ENCODE results near the gene NDC80. TPM values are rescaled to one million over a fixed set of nuclear protein-coding genes. Genes with fewer than 3 reads are reported as not detected.
"Not testable (repeated sequence)": the region's sequence is repeated elsewhere in the genome, so short reads cannot be mapped to it uniquely, and the experiment has no call there.

The NDC80 gene
- polyA plus RNA-seq, 2 donors: 7.3 to 9.1 TPM

DNA sequence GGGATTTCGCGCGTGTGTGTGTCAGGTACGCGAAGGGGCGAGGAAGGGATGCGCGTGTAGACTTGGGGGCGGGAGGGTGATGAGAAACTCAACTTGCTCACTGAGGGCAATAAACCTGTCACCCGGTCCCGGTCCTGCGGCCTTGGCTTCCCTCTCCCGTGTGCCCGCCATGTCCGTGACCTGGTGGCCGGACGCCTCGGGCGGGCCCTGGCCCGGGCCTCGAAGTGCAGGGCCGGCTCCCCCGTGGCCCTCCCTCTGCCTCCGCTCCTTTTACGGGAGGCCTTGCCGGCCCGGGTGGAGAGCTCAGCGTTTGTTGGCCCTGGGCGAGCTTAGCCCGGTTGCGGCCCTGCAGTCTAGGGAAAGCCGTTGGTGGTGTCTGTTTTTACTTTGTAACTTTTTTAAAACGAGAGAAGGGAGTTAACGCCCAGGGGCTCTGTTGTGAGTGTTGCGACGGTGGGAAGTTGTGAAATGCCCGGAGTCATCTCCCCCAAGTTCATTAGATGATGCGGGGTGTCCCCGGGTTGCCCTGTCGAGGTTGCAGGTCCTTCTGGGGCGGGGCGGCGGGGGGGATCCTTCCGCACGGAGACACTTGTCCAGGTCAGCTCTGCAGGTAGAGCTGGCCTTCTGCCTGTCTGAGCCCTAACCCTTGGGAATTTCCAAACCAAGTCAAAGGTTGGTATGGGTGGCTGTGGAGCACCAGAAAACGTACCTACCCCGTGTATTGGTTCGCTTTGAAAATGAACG lies 85.1 kb downstream of the NDC80 start:
- WGBS, 2 donors: 0% methylated on average over 49 of the region's 49 CpGs
- Histone ChIP-seq H3K27ac (ENCODE audit: low read depth in 2 of 2, low read length in 1 of 2) (peak overlapping the region; percentile 97 to 98), H3K4me3 (ENCODE audit: low read depth in 1 of 2, low read length in 2 of 2) (peak overlapping the region; percentile 73 to 89), H3K4me1 (ENCODE audit: control insufficient read depth in 2 of 2, insufficient read depth in 2 of 2, low read length in 1 of 2) (peaks cover 0 to 2% of the 10 kb centered on the region in 2 donors), H3K36me3 (ENCODE audit: control insufficient read depth in 2 of 2, insufficient read depth in 2 of 2, low read length in 1 of 2) (peaks cover 0 to 2% of the 10 kb centered on the region in 2 donors), H3K9me3 (ENCODE audit: control insufficient read depth in 2 of 2, insufficient read depth in 1 of 2, low read depth in 1 of 2, low read length in 1 of 2) (no peaks in the 10 kb centered on the region), H3K27me3 (ENCODE audit: control insufficient read depth in 1 of 2, insufficient read depth in 2 of 2, low read length in 2 of 2) (no peaks in the 10 kb centered on the region)

DNA sequence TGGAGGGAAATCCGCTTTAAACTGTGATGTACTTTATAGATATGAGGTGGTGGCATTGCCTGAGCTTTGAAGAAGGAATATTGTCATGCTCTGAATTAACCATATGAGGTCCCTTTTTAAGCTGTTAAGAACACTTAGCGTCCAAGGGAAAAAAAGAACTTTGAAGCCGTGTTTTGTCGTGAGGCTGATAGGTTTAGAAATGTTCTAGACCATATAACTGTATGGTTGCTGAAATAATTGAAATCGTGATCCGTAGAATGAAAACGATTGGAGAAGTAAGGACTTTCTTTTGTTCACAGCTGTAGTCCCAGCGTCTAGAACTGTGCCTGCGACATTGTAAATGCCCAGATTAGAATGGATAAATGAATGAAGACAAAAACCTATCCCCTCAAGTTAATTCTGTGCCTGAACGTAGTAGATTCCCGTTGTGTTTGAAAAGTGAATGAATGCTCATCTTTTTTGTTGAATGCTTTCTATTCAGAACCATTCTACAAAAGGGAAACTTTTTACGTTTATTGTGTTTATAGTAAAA lies 85.7 kb downstream of the NDC80 start:
- 1 to 2% methylated on average over 12 of the region's 12 CpGs for WGBS, 2 donors
- Histone ChIP-seq H3K4me1 (ENCODE audit: control insufficient read depth in 2 of 2, insufficient read depth in 2 of 2, low read length in 1 of 2) (peaks cover 0 to 2% of the 10 kb centered on the region in 2 donors), H3K27me3 (ENCODE audit: control insufficient read depth in 1 of 2, insufficient read depth in 2 of 2, low read length in 2 of 2) (no peaks in the 10 kb centered on the region), H3K27ac (ENCODE audit: low read depth in 2 of 2, low read length in 1 of 2) (peak overlapping the region; percentile 97 to 98), H3K4me3 (ENCODE audit: low read depth in 1 of 2, low read length in 2 of 2) (peak overlapping the region; percentile 73 to 89), H3K36me3 (ENCODE audit: control insufficient read depth in 2 of 2, insufficient read depth in 2 of 2, low read length in 1 of 2) (peaks cover 0 to 2% of the 10 kb centered on the region in 2 donors), H3K9me3 (ENCODE audit: control insufficient read depth in 2 of 2, insufficient read depth in 1 of 2, low read depth in 1 of 2, low read length in 1 of 2) (no peaks in the 10 kb centered on the region)

DNA sequence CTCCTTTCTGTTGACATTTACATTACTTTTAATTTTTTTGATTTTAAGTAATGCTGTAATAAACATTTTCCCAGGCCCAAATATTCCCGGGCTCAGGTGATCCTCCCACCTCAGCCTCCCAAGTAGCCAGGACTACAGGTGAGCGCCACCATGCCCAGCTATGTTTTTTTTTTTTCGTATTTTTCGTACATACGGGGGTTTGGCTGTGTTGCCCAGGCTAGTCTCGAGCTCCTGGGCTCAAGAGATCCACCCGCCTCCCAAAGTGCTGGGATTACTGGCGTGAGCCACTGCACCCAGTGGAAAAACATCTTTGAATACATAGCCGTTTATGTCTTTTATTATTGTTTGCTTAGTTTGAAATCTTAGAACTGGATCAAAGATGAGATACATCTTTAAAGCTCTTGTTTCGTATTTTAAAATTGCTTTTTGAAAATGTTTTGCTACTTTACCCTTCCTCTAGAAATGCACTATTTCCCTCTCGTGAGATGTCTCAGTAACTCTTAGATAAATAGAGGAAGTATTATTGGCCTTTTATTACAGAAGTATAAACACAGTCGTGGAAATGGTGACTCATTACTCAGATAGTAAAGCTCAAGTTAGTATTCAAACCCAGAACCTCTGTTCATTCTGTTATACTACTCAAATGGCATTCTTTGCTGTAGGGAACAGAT lies 86.6 kb downstream of the NDC80 start:
- Histone ChIP-seq H3K27me3 (ENCODE audit: control insufficient read depth in 1 of 2, insufficient read depth in 2 of 2, low read length in 2 of 2) (no peaks in the 10 kb centered on the region), H3K36me3 (ENCODE audit: control insufficient read depth in 2 of 2, insufficient read depth in 2 of 2, low read length in 1 of 2) (peaks cover 0 to 2% of the 10 kb centered on the region in 2 donors), H3K4me3 (ENCODE audit: low read depth in 1 of 2, low read length in 2 of 2) (peak overlapping the region; percentile 32 to 89), H3K27ac (ENCODE audit: low read depth in 2 of 2, low read length in 1 of 2) (peak overlapping the region; percentile 59 to 69), H3K9me3 (ENCODE audit: control insufficient read depth in 2 of 2, insufficient read depth in 1 of 2, low read depth in 1 of 2, low read length in 1 of 2) (no peaks in the 10 kb centered on the region), H3K4me1 (ENCODE audit: control insufficient read depth in 2 of 2, insufficient read depth in 2 of 2, low read length in 1 of 2) (peaks cover 0 to 2% of the 10 kb centered on the region in 2 donors)
- 28 to 37% methylated on average over 12 of the region's 12 CpGs for WGBS, 2 donors

GRCh38 chr18:2660849-2661248 lies 89.5 kb downstream of the NDC80 start:
- H3K4me1 ChIP-seq (ENCODE audit: control insufficient read depth in 2 of 2, insufficient read depth in 2 of 2, low read length in 1 of 2); H3K36me3 ChIP-seq (ENCODE audit: control insufficient read depth in 2 of 2, insufficient read depth in 2 of 2, low read length in 1 of 2); H3K9me3 ChIP-seq (ENCODE audit: control insufficient read depth in 2 of 2, insufficient read depth in 1 of 2, low read depth in 1 of 2, low read length in 1 of 2); H3K27me3 ChIP-seq (ENCODE audit: control insufficient read depth in 1 of 2, insufficient read depth in 2 of 2, low read length in 2 of 2); H3K4me3 ChIP-seq (ENCODE audit: low read depth in 1 of 2, low read length in 2 of 2); H3K27ac ChIP-seq (ENCODE audit: low read depth in 2 of 2, low read length in 1 of 2): not testable (repeated sequence)
- 95 to 96% methylated on average over 3 of the region's 3 CpGs for WGBS, 2 donors

DNA sequence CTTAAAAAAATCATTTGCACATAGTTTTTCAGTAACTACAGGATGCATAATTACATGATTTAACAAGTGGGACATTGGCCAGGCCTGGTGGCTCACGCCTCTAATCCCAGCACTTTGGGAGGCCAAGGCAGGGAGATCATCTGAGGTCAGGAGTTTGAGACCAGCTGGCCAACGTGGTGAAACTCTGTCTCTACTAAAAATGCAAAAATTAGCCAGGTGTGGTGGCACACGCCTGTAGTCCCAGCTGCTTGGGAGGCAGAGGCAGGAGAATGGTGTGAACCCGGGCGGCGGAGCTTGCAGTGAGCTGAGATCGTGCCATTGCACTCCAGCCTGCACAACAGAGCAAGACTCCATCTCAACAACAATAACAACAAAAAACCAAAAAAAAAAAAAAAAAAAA lies 90.9 kb downstream of the NDC80 start:
- 90% methylated on average over 7 of the region's 7 CpGs for WGBS, 2 donors
- H3K27me3 ChIP-seq (ENCODE audit: control insufficient read depth in 1 of 2, insufficient read depth in 2 of 2, low read length in 2 of 2); H3K4me1 ChIP-seq (ENCODE audit: control insufficient read depth in 2 of 2, insufficient read depth in 2 of 2, low read length in 1 of 2); H3K36me3 ChIP-seq (ENCODE audit: control insufficient read depth in 2 of 2, insufficient read depth in 2 of 2, low read length in 1 of 2); H3K9me3 ChIP-seq (ENCODE audit: control insufficient read depth in 2 of 2, insufficient read depth in 1 of 2, low read depth in 1 of 2, low read length in 1 of 2); H3K4me3 ChIP-seq (ENCODE audit: low read depth in 1 of 2, low read length in 2 of 2); H3K27ac ChIP-seq (ENCODE audit: low read depth in 2 of 2, low read length in 1 of 2): not testable (repeated sequence)

DNA sequence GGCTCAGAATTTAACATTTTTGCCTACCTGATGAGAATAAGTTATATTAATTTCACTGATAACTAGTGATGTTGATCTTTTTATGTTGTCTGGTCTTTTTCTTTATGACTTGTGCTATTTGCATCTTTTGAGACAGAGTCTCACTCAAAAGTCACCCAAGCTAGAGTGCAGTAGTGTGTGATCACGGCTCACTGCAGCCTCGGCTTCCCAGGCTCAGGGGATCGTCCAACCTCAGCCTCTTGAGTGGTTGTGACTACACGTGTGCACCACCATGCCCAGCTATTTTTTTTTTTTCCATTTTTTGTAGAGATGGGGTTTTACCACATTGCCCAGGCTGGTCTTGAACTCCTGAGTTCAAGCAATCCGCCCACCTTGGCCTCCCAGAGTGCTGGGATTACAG lies 91.6 kb downstream of the NDC80 start:
- Histone ChIP-seq H3K27ac (ENCODE audit: low read depth in 2 of 2, low read length in 1 of 2) (no peak overlapping the region), H3K4me3 (ENCODE audit: low read depth in 1 of 2, low read length in 2 of 2) (no peak overlapping the region), H3K27me3 (ENCODE audit: control insufficient read depth in 1 of 2, insufficient read depth in 2 of 2, low read length in 2 of 2) (no peaks in the 10 kb centered on the region), H3K4me1 (ENCODE audit: control insufficient read depth in 2 of 2, insufficient read depth in 2 of 2, low read length in 1 of 2) (no peaks in the 10 kb centered on the region), H3K36me3 (ENCODE audit: control insufficient read depth in 2 of 2, insufficient read depth in 2 of 2, low read length in 1 of 2) (peaks cover 0 to 2% of the 10 kb centered on the region in 2 donors), H3K9me3 (ENCODE audit: control insufficient read depth in 2 of 2, insufficient read depth in 1 of 2, low read depth in 1 of 2, low read length in 1 of 2) (no peaks in the 10 kb centered on the region)
- WGBS, 2 donors: 82 to 86% methylated on average over 5 of the region's 5 CpGs

Other genes with a start within 250 kb of the NDC80 start
- 1 to 10 TPM; 3.8 to 5.1 TPM for gene METTL4, start 52 bp upstream of the NDC80 start, polyA plus RNA-seq
- 1 to 10 TPM; 5.0 to 7.6 TPM for gene SMCHD1, start 84.2 kb downstream of the NDC80 start, polyA plus RNA-seq

Measured in esophagus (tissue), 2 donors.